Testis (tissue), 3 donors: ENCODE measurements around the gene ANKRD7. TPM values are rescaled to one million over a fixed set of nuclear protein-coding genes. Genes with fewer than 3 reads are reported as not detected.

Experiments used
- DNase-seq: peaks from one replicate; pipeline ENCODE4 v3.0.0-alpha.2; 2019
- H3K27ac ChIP-seq, 2 donors: fragments of 200-600 bp; sonication (generic); one replicate each; pipeline ENCODE4 v1.5.1; 2019
- H3K27me3 ChIP-seq: fragments of 200-600 bp; sonication (generic); one replicate; pipeline ENCODE4 v1.5.1; 2019
- H3K36me3 ChIP-seq: fragments of 200-600 bp; sonication (generic); one replicate; pipeline ENCODE4 v1.5.1; 2017; ENCODE audit warnings: low read depth; ENCODE audit errors: missing control alignments
- H3K4me1 ChIP-seq: fragments of 200-600 bp; sonication (generic); one replicate; pipeline ENCODE4 v1.5.1; 2019
- H3K4me3 ChIP-seq, 2 donors: fragments of 200-600 bp; sonication (generic); one replicate each; pipeline ENCODE4 v1.5.1; 2017 to 2019
- H3K9me3 ChIP-seq: fragments of 200-600 bp; sonication (generic); one replicate; pipeline ENCODE4 v1.5.1; 2017
- POLR2A ChIP-seq: fragments of 450-650 bp; IDR thresholded peaks from one replicate; pipeline ENCODE4 v1.6.1; 2017; ENCODE audit warnings: antibody characterized with exemption, mild to moderate bottlenecking, moderate library complexity
- WGBS, 2 donors: methylation state at CpG; one replicate each; pipeline ENCODE4 v1.1.5; 2018; 5-methylcytosine and 5-hydroxymethylcytosine counted together
- intact Hi-C: fragments of 100-400 bp; cut with DNase I; formaldehyde crosslinking; loops from one replicate; pipeline ENCODE4 v1.15.1; 2023; ENCODE audit warnings: low total_unique reads
- polyA plus RNA-seq: library from polyadenylated mRNA; stranded (reverse); fragments of 350-450 nt; fragmentation: Illumina TruSeq; extraction: RNeasy Lipid Tissue Mini Kit (QIAGEN cat#74804); gene quantifications from one replicate; pipeline ENCODE4 v1.2.3, GENCODE V29; 2014; ENCODE audit warnings: low read depth, low replicate concordance; ENCODE audit not compliant: insufficient read depth
- total RNA-seq, 2 donors: library from RNA; depleted of rRNA; stranded (reverse); fragments of >200 nt; gene quantifications; one replicate each; pipeline ENCODE4 v1.2.3, GENCODE V29; 2016
- TF ChIP-seq, protein P1 (sequence below), 3 experiments: fragments of 450-650 bp in 2 of 3; fragments of 200-600 bp in 1 of 3; sonication (generic) in 1 of 3; IDR thresholded peaks; one replicate each; pipeline ENCODE4 v1.5.1; 2016 to 2019; ENCODE audit warnings: antibody characterized with exemption in 3 of 3, mild to moderate bottlenecking in 2 of 3, moderate library complexity in 1 of 3

Gene ANKRD7
- total and polyA plus RNA-seq, 3 donors from 2014 or later = 503 to 1,292 (median 598) TPM

- no peak for DNase-seq
- Histone ChIP-seq H3K4me3 (no peak overlapping the region), H3K36me3 (no peaks in the 10 kb centered on the region), H3K27ac (no peak overlapping the region), H3K4me1 (no peaks in the 10 kb centered on the region), H3K9me3 (no peaks in the 10 kb centered on the region), H3K27me3 (no peaks in the 10 kb centered on the region)
- intact Hi-C loops = no loop called here
- no peak for TF ChIP-seq POLR2A
- TF ChIP-seq, protein P1, sequence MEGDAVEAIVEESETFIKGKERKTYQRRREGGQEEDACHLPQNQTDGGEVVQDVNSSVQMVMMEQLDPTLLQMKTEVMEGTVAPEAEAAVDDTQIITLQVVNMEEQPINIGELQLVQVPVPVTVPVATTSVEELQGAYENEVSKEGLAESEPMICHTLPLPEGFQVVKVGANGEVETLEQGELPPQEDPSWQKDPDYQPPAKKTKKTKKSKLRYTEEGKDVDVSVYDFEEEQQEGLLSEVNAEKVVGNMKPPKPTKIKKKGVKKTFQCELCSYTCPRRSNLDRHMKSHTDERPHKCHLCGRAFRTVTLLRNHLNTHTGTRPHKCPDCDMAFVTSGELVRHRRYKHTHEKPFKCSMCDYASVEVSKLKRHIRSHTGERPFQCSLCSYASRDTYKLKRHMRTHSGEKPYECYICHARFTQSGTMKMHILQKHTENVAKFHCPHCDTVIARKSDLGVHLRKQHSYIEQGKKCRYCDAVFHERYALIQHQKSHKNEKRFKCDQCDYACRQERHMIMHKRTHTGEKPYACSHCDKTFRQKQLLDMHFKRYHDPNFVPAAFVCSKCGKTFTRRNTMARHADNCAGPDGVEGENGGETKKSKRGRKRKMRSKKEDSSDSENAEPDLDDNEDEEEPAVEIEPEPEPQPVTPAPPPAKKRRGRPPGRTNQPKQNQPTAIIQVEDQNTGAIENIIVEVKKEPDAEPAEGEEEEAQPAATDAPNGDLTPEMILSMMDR (IDR thresholded peaks at IDR 0.05) = no peak
Observed at GRCh38 chr7:118285358-118285757, 60.9 kb downstream of the ANKRD7 start.

GRCh38 chr7:118286131-118286530, 61.6 kb downstream of the ANKRD7 start:
- Histone ChIP-seq H3K4me3 (no peak overlapping the region), H3K27me3 (no peaks in the 10 kb centered on the region), H3K27ac (no peak overlapping the region), H3K9me3 (no peaks in the 10 kb centered on the region), H3K4me1 (no peaks in the 10 kb centered on the region), H3K36me3 (no peaks in the 10 kb centered on the region)
- intact Hi-C loops = no loop called here
- TF ChIP-seq, protein P1 (IDR thresholded peaks at IDR 0.05) = no peak
- TF ChIP-seq POLR2A = no peak
- no peak for DNase-seq
- WGBS, 2 donors = 80 to 97% methylated on average over 1 to 2 of the region's 2 CpGs

DNA sequence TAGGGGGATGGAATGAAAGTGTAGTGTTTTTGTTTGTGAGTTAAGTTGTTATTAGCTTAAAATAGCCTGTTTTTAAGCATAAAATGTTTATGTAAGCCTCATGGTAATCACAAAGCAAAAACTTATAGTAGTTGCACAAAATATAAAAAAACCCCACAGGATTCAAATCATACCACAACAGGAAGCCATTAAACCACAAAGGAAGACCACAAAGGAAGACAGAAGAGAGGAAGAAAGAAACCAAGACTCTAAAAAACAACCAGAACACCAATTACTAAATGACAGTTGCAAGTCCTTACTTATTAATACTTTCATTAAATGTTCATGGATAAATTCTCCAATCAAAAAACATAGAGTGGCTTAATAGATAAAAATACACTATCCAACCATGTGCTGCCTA, 63.6 kb downstream of the ANKRD7 start:
- Histone ChIP-seq H3K36me3 (no peaks in the 10 kb centered on the region), H3K4me3 (no peak overlapping the region), H3K4me1 (peaks cover 2% of the 10 kb centered on the region), H3K27ac (no peak overlapping the region), H3K9me3 (no peaks in the 10 kb centered on the region), H3K27me3 (no peaks in the 10 kb centered on the region)
- intact Hi-C loops = no loop called here
- no peak for DNase-seq
- TF ChIP-seq POLR2A = no peak
- TF ChIP-seq, protein P1 (IDR thresholded peaks at IDR 0.05) = no peak

- Histone ChIP-seq H3K27ac (no peak overlapping the region), H3K36me3 (no peaks in the 10 kb centered on the region), H3K9me3 (no peaks in the 10 kb centered on the region), H3K27me3 (no peaks in the 10 kb centered on the region), H3K4me1 (peaks cover 8% of the 10 kb centered on the region), H3K4me3 (no peak overlapping the region)
- DNase-seq = no peak
- TF ChIP-seq, protein P1 (IDR thresholded peaks at IDR 0.05) = no peak
- TF ChIP-seq POLR2A = no peak
- intact Hi-C loops = no loop called here
Observed at GRCh38 chr7:118289476-118289875, 65.0 kb downstream of the ANKRD7 start.

Other genes with a start within 250 kb of the ANKRD7 start
- gene LSM8, start 40.5 kb upstream of the ANKRD7 start, total RNA-seq = 10 to 100 TPM; 34.9 to 62.5 TPM
- 37.6 TPM for gene LSM8, start 40.5 kb upstream of the ANKRD7 start, polyA plus RNA-seq